Neuronal stem cell (in vitro differentiated cells): ENCODE results near the gene USE1.

Source experiments
- DNase-seq: peaks from one replicate; pipeline ENCODE4 v3.0.0-alpha.2; 2013; ENCODE audit warnings: low spot score
- H2AFZ ChIP-seq: one replicate; pipeline ENCODE4 v1.6.1; 2013; ENCODE audit warnings: mild to moderate bottlenecking, low read length, inconsistent platforms
- H2AK5ac ChIP-seq: 2 replicates; pipeline ENCODE4 v1.6.1; 2013; ENCODE audit warnings: low read depth, mild to moderate bottlenecking, inconsistent platforms, low read length, moderate library complexity, mixed read lengths
- H2BK120ac ChIP-seq: 2 replicates; pipeline ENCODE4 v1.6.1; 2013; ENCODE audit warnings: low read depth, mild to moderate bottlenecking, inconsistent platforms, low read length, moderate library complexity, mixed read lengths
- H2BK12ac ChIP-seq: one replicate; pipeline ENCODE4 v1.6.1; 2013; ENCODE audit warnings: low read length, inconsistent platforms
- H2BK15ac ChIP-seq: 2 replicates; pipeline ENCODE4 v1.6.1; 2013; ENCODE audit warnings: mild to moderate bottlenecking, low read length, inconsistent platforms, mixed read lengths
- H2BK5ac ChIP-seq: one replicate; pipeline ENCODE4 v1.6.1; 2013; ENCODE audit warnings: inconsistent platforms, mild to moderate bottlenecking, low read length, moderate library complexity
- H3K14ac ChIP-seq: one replicate; pipeline ENCODE4 v1.6.1; 2013; ENCODE audit warnings: low read length, inconsistent platforms
- H3K18ac ChIP-seq: 2 replicates; pipeline ENCODE4 v1.6.1; 2013; ENCODE audit warnings: low read length, inconsistent platforms
- H3K23ac ChIP-seq: 2 replicates; pipeline ENCODE4 v1.6.1; 2013; ENCODE audit warnings: low read depth, mild to moderate bottlenecking, mixed read lengths, low read length, inconsistent platforms; ENCODE audit not compliant: poor library complexity
- H3K27ac ChIP-seq: replicated peaks from 3 replicates; pipeline ENCODE4 v1.5.1; 2013; ENCODE audit warnings: low read length, inconsistent platforms
- H3K27me3 ChIP-seq, 3 experiments: 2 replicates each; pipeline ENCODE4 v1.6.1; 2013; ENCODE audit warnings: low read length in 3 of 3, mild to moderate bottlenecking in 2 of 3, inconsistent platforms in 1 of 3, low read depth in 1 of 3, mixed read lengths in 1 of 3, moderate library complexity in 1 of 3; ENCODE audit not compliant: control insufficient read depth in 3 of 3, insufficient read depth in 3 of 3
- H3K36me3 ChIP-seq, 2 donors: replicated peaks in 1 of 2; 2 replicates each; pipeline ENCODE4 v1.6.1; 2013; ENCODE audit warnings: low read length in 2 of 2; ENCODE audit not compliant: control insufficient read depth in 2 of 2, insufficient read depth in 2 of 2
- H3K4ac ChIP-seq: 2 replicates; pipeline ENCODE4 v1.6.1; 2013; ENCODE audit warnings: inconsistent platforms, mild to moderate bottlenecking, low read length, moderate library complexity
- H3K4me1 ChIP-seq, 2 donors: 1 replicate in 1 of 2; 2 replicates in 1 of 2; pipeline ENCODE4 v1.6.1; 2013; ENCODE audit warnings: low read length in 2 of 2, low read depth in 1 of 2; ENCODE audit not compliant: control insufficient read depth in 2 of 2, insufficient read depth in 1 of 2
- H3K4me2 ChIP-seq: one replicate; pipeline ENCODE4 v1.6.1; 2013; ENCODE audit warnings: mild to moderate bottlenecking, low read length, inconsistent platforms; ENCODE audit not compliant: insufficient read depth, poor library complexity, severe bottlenecking
- H3K4me3 ChIP-seq, 2 donors: 2 replicates each; pipeline ENCODE4 v1.5.1; 2013; ENCODE audit warnings: low read length in 2 of 2, mild to moderate bottlenecking in 2 of 2, inconsistent platforms in 1 of 2, moderate library complexity in 1 of 2
- H3K79me1 ChIP-seq: one replicate; pipeline ENCODE4 v1.6.1; 2013; ENCODE audit warnings: low read depth, mild to moderate bottlenecking, inconsistent platforms, low read length, moderate library complexity
- H3K9ac ChIP-seq: one replicate; pipeline ENCODE4 v1.6.1; 2013; ENCODE audit warnings: mild to moderate bottlenecking, low read depth, low read length, inconsistent platforms; ENCODE audit not compliant: poor library complexity
- H3K9me3 ChIP-seq, 2 donors: replicated peaks in 1 of 2; 2 replicates each; pipeline versions ENCODE3 to v1.6.1; 2013; ENCODE audit warnings: low read length in 2 of 2, mild to moderate bottlenecking in 2 of 2, inconsistent platforms in 1 of 2, low read depth in 1 of 2, mixed read lengths in 1 of 2, moderate library complexity in 1 of 2; ENCODE audit not compliant: control insufficient read depth in 2 of 2, insufficient read depth in 1 of 2
- H4K8ac ChIP-seq: one replicate; pipeline ENCODE4 v1.6.1; 2013; ENCODE audit warnings: low read depth, mild to moderate bottlenecking, inconsistent platforms, low read length, moderate library complexity
- H4K91ac ChIP-seq: one replicate; pipeline ENCODE4 v1.6.1; 2013; ENCODE audit warnings: low read length, low read depth, mild to moderate bottlenecking, inconsistent platforms; ENCODE audit not compliant: poor library complexity
- WGBS, 2 donors: extraction: QIAGEN DNeasy Blood & Tissue Kit; methylation state at CpG; one replicate each; pipeline ENCODE4 v1.1.7; 2013; ENCODE audit warnings: missing lambda C conversion rate in 2 of 2, mixed read lengths in 1 of 2; ENCODE audit not compliant: insufficient read length in 2 of 2, insufficient replicate concordance in 1 of 2; ENCODE audit errors: extremely low coverage in 2 of 2; 5-methylcytosine and 5-hydroxymethylcytosine counted together

Gene USE1

DNA sequence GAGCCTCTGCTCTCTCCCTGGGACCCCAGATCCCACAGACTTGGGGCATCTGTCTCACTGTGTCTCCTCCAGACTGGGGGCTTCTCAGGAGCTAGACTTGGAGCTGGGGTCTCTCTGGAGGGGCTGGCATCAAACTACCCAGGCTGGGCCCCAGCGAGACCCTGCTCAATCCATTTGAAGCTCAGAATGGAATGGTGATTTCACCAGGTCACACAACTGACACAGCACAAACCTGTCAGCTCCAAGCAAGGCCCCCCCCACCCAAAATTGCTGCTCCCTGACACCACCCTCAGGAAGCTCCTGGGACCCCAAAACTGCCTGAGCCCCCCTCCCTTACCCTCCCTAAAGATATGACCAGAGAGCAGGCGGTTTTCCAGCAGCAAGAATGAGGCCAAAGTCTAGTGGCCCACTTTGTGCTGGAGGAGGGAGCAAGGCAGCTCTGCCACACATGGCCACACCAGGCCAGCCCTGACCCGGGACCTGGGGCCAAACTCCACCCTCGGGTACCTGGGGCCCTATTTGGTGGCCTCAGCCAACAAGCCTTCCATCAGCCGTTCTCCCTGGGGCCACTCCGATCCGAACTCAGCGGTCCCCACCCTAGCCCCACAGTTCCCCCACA lies 28.2 kb downstream of the USE1 start:
- Histone ChIP-seq H3K4me3 (peak overlapping the region; percentile 91 to 92), H4K91ac (no peak overlapping the region), H3K4ac (no peak overlapping the region), H3K79me1 (peaks cover 18% of the 10 kb centered on the region), H3K27ac (no peak overlapping the region), H3K36me3 (peaks cover 3 to 26% of the 10 kb centered on the region in 2 donors), H2AK5ac (peak overlapping the region; percentile 61), H3K18ac (peak overlapping the region; percentile 20), H2AFZ (no peak overlapping the region), H2BK120ac (no peak overlapping the region), H3K4me1 (peaks cover 25 to 38% of the 10 kb centered on the region in 2 donors), H3K14ac (no peak overlapping the region), H3K23ac (no peak overlapping the region), H2BK12ac (no peak overlapping the region), H3K4me2 (peak overlapping the region; percentile 97), H3K27me3 (no peaks in the 10 kb centered on the region), H4K8ac (no peak overlapping the region), H2BK5ac (no peak overlapping the region), H3K9me3 (no peaks in the 10 kb centered on the region), H3K9ac (no peak overlapping the region), H2BK15ac (no peak overlapping the region)
- DNase-seq = no peak
- WGBS, 2 donors = no CpG with 5 or more reads among the region's 8 CpGs

DNA sequence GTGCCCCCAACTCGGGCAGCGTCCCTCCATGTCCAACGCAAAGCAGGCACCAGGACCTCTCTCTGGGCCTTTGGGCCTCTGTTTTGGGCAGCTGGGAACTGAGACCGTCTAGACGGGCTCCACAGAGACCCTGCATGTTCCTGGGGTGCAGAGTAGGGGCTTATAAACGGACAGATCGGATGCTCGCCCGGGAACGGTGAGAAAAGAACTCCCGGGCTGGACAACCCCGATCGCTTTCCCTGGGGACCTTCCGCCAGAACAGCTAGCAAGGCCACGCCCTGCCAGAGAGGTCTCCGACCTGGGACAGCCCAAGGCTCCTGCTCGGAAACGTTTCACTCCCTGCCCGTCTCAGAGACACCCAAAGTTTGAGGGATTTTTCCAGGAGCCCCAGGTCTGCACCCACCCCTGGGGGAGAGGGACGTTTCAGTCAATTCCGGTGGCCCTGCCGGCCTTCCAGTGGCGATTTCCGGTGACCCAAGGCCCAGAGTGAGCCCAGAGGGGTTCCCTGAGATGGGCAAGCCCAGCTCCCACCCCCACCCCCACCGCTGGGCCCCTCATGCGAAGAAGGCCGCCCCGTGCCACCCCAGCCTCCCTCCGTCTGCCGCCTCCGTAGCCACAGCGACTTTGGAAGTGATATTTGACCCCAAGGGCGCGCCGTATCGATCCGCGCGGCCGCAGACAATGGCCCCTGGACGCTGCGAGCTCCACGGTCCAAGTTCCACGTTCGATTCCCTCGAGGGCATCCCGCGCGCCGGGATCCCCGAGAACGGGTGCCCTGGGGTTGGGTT lies 28.9 kb downstream of the USE1 start:
- no peak overlapping the region for H3K27ac ChIP-seq
- no peak overlapping the region for H4K91ac ChIP-seq
- no peak overlapping the region for H4K8ac ChIP-seq
- H3K4me2 ChIP-seq = peak overlapping the region; percentile 97
- H3K9me3 ChIP-seq = no peaks in the 10 kb centered on the region
- peaks cover 18% of the 10 kb centered on the region for H3K79me1 ChIP-seq
- H2AK5ac ChIP-seq = peak overlapping the region; percentile 99
- H3K14ac ChIP-seq = peak overlapping the region; percentile 84
- H2BK5ac ChIP-seq = no peak overlapping the region
- H3K23ac ChIP-seq = peak overlapping the region; percentile 98
- peak overlapping the region; percentile 95 for H3K9ac ChIP-seq
- H2BK15ac ChIP-seq = no peak overlapping the region
- H3K18ac ChIP-seq = peak overlapping the region; percentile 95
- H2BK12ac ChIP-seq = no peak overlapping the region
- H2BK120ac ChIP-seq = no peak overlapping the region
- peaks cover 3 to 20% of the 10 kb centered on the region in 2 donors for H3K36me3 ChIP-seq
- no peak overlapping the region for H3K4ac ChIP-seq
- WGBS, 2 donors = no CpG with 5 or more reads among the region's 52 CpGs
- peak overlapping the region; percentile 43 for H2AFZ ChIP-seq
- H3K4me3 ChIP-seq = peak overlapping the region; percentile 91 to 92
- no peaks in the 10 kb centered on the region for H3K27me3 ChIP-seq
- peaks cover 28 to 44% of the 10 kb centered on the region in 2 donors for H3K4me1 ChIP-seq
- DNase-seq = no peak

DNA sequence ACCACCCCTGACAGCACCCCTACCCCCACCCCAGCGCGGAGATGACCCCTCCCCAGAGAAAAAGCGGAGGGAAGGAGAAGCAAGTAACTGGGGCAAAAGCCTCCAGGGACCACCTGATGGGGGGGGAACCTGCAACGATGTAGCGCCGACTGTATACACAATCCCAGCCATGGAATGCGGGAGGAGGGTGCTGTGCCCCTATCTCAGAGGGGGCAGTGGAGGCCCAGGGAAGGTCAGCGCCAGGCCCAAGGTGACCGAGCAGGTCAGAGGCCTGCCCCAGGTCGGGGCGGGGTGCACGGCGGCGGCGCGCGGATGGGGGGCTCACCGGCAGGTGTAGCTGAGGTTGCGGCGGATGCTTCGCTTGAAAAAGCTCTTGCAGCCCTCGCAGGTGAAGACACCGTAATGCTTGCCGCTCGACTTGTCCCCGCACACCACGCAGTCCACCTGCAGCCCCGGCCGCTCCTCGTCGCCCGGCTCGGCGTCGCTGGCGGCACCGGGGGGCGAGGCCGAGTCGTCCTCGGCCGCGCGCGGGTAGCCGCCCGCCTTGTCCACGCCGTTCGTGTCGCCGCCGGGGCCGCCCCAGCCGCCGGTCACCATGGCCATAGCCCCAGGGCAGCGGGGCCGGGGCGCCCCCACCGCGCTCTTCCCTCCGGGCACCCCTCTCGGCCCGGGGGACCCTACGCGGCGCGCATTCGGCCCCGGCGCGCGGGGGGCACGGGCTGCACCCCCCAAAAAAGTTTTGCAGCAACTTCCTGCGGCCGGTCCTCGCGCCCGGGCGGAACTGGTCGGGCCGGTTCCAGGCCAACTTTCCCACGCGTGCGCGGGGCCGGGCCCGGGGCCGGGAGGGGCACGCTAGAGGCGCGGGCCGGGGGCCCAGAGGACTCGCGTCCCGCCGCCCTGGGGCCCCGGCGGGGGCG lies 29.7 kb downstream of the USE1 start:
- Histone ChIP-seq H3K9ac (peak overlapping the region; percentile 95), H2BK12ac (no peak overlapping the region), H3K23ac (peak overlapping the region; percentile 98), H4K8ac (no peak overlapping the region), H3K9me3 (no peaks in the 10 kb centered on the region), H2BK120ac (no peak overlapping the region), H3K79me1 (peaks cover 18% of the 10 kb centered on the region), H2BK15ac (peak overlapping the region; percentile 31), H2AK5ac (peak overlapping the region; percentile 99), H3K27me3 (no peaks in the 10 kb centered on the region), H3K14ac (no peak overlapping the region), H2BK5ac (peak overlapping the region; percentile 75), H3K4me3 (peak overlapping the region; percentile 91 to 92), H4K91ac (no peak overlapping the region), H3K18ac (peak overlapping the region; percentile 95), H3K4me1 (peaks cover 28 to 45% of the 10 kb centered on the region in 2 donors), H2AFZ (peak overlapping the region; percentile 43), H3K4ac (no peak overlapping the region), H3K4me2 (peak overlapping the region; percentile 97), H3K27ac (no peak overlapping the region), H3K36me3 (peaks cover 3 to 18% of the 10 kb centered on the region in 2 donors)
- no CpG with 5 or more reads among the region's 100 CpGs for WGBS, 2 donors
- DNase-seq = no peak
